PC-9 (cell line): ENCODE measurements around the gene LARGE2.

ENCODE experiments used
- EZH2 ChIP-seq: fragments of 200-600 bp; sonication (generic); IDR thresholded peaks from 2 replicates; pipeline ENCODE4 v1.8.0; 2017; ENCODE audit warnings: antibody characterized with exemption, low read depth
- TF ChIP-seq, protein P1 (sequence below): fragments of 200-600 bp; sonication (generic); conservative IDR thresholded peaks from 2 replicates; pipeline ENCODE4 v1.6.1; 2017; ENCODE audit warnings: mixed run types, antibody characterized with exemption, mild to moderate bottlenecking, moderate library complexity

DNA sequence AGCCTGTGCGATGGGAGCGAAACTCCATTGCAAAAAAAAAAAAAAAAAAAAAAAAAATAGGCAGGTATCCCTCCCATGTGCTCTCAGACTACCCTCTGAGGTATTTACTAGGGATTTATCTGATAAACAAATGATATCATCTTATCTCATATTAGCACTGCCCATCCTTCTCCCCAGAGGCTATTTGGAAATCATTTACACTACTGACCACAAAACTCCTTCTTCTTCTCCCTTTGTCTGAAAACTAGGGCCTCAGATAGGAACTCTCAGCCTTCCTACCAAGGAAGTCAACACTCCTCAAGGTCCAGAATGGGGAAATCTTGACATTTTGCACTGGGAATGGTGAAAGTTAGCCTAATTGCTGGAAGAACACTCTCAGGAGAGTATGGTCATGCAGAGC lies 46.4 kb downstream of the LARGE2 start:
- TF ChIP-seq, protein P1, sequence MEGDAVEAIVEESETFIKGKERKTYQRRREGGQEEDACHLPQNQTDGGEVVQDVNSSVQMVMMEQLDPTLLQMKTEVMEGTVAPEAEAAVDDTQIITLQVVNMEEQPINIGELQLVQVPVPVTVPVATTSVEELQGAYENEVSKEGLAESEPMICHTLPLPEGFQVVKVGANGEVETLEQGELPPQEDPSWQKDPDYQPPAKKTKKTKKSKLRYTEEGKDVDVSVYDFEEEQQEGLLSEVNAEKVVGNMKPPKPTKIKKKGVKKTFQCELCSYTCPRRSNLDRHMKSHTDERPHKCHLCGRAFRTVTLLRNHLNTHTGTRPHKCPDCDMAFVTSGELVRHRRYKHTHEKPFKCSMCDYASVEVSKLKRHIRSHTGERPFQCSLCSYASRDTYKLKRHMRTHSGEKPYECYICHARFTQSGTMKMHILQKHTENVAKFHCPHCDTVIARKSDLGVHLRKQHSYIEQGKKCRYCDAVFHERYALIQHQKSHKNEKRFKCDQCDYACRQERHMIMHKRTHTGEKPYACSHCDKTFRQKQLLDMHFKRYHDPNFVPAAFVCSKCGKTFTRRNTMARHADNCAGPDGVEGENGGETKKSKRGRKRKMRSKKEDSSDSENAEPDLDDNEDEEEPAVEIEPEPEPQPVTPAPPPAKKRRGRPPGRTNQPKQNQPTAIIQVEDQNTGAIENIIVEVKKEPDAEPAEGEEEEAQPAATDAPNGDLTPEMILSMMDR = no peak
- no peak for TF ChIP-seq EZH2
